ENCODE data around the gene OR51B5. TPM values are rescaled to one million over a fixed set of nuclear protein-coding genes. Genes with fewer than 3 reads are reported as not detected.
"Not testable (repeated sequence)": the region's sequence is repeated elsewhere in the genome, so short reads cannot be mapped to it uniquely, and the experiment has no call there.

OR51B5 gene
- total RNA-seq, 1 experiment from 2014 or later: not detected

GRCh38 chr11:5301846-5302245 lies 41.5 kb downstream of the OR51B5 start, which contains the start of gene OR51B4:
TSS of gene OR51B4 (minus strand) at chr11:5301946. CDS start at chr11:5301946, 0 bp downstream.
- CTCF ChIA-PET: interaction anchor here (0.6 kb wide), 1 partner anchor 11 kb away, joined by 3 read pairs; no protein-coding TSS in a partner anchor
- H3K4me1 Mint-ChIP-seq (ENCODE audit: insufficient read depth, unreplicated experiment): no peaks in the 10 kb centered on the region
- H3K9me3 Mint-ChIP-seq (ENCODE audit: unreplicated experiment): no peaks in the 10 kb centered on the region

GRCh38 chr11:5300251-5300650 lies 43.1 kb downstream of the OR51B5 start:
- no peak for TF ChIP-seq CTCF (IDR thresholded peaks at IDR 0.05; ENCODE audit: unreplicated experiment)
- CTCF ChIA-PET: interaction anchor here (0.5 to 1.2 kb wide), 4 partner anchors 8 to 674 kb away, joined by 3 read pairs; no protein-coding TSS in a partner anchor
- intact Hi-C loops (cut with micrococcal nuclease): no loop called here
- Mint-ChIP-seq H3K4me3 (ENCODE audit: unreplicated experiment) (no peak overlapping the region), H3K9me3 (ENCODE audit: unreplicated experiment) (no peaks in the 10 kb centered on the region), H3K27ac (ENCODE audit: low read depth, unreplicated experiment) (no peak overlapping the region), H3K36me3 (ENCODE audit: insufficient read depth, unreplicated experiment) (no peaks in the 10 kb centered on the region), H3K27me3 (ENCODE audit: insufficient read depth, unreplicated experiment) (peaks cover 80% of the 10 kb centered on the region), H3K4me1 (ENCODE audit: insufficient read depth, unreplicated experiment) (no peaks in the 10 kb centered on the region)
- BruUV-seq (replicated peaks): no TSS peak
- POLR2A ChIA-PET: no interaction called here
- DNase-seq (ENCODE audit: unreplicated experiment): no peak

More at GRCh38 chr11:5301846-5302245, 41.5 kb downstream of the OR51B5 start, which contains the start of gene OR51B4:
- intact Hi-C loops (cut with micrococcal nuclease): no loop called here
- peaks cover 66% of the 10 kb centered on the region for H3K27me3 Mint-ChIP-seq (ENCODE audit: insufficient read depth, unreplicated experiment)
- BruUV-seq (replicated peaks): no TSS peak
- no peak within 1 kb of the TSS for H3K4me3 Mint-ChIP-seq (ENCODE audit: unreplicated experiment)
- no peak for DNase-seq (ENCODE audit: unreplicated experiment)
- no peaks in the 10 kb centered on the region for H3K36me3 Mint-ChIP-seq (ENCODE audit: insufficient read depth, unreplicated experiment)
- H3K27ac Mint-ChIP-seq (ENCODE audit: low read depth, unreplicated experiment): no peak within 1 kb of the TSS
- POLR2A ChIA-PET: no interaction called here
- no peak for TF ChIP-seq CTCF (IDR thresholded peaks at IDR 0.05; ENCODE audit: unreplicated experiment)

GRCh38 chr11:5298451-5298850 lies 44.9 kb downstream of the OR51B5 start:
- ChIA-PET POLR2A (interaction anchor here (0.6 kb wide), 1 partner anchor 54 kb away, joined by 3 read pairs; no protein-coding TSS in a partner anchor), CTCF (interaction anchor here (0.5 to 0.6 kb wide), 3 partner anchors 10 to 870 kb away, joined by 3 to 4 read pairs (median 3); no protein-coding TSS in a partner anchor)
- Mint-ChIP-seq H3K27ac (ENCODE audit: low read depth, unreplicated experiment) (no peak overlapping the region), H3K4me1 (ENCODE audit: insufficient read depth, unreplicated experiment) (no peaks in the 10 kb centered on the region), H3K9me3 (ENCODE audit: unreplicated experiment) (no peaks in the 10 kb centered on the region), H3K36me3 (ENCODE audit: insufficient read depth, unreplicated experiment) (no peaks in the 10 kb centered on the region), H3K27me3 (ENCODE audit: insufficient read depth, unreplicated experiment) (peaks cover 73% of the 10 kb centered on the region), H3K4me3 (ENCODE audit: unreplicated experiment) (no peak overlapping the region)
- TF ChIP-seq CTCF (IDR thresholded peaks at IDR 0.05; ENCODE audit: unreplicated experiment): no peak
- no peak for DNase-seq (ENCODE audit: unreplicated experiment)
- no TSS peak for BruUV-seq (replicated peaks)
- intact Hi-C loops (cut with micrococcal nuclease): no loop called here

- DNase-seq (ENCODE audit: unreplicated experiment): no peak
- intact Hi-C loops (cut with micrococcal nuclease): no loop called here
- ChIA-PET POLR2A (interaction anchor here (0.6 kb wide), 1 partner anchor 55 kb away, joined by 3 read pairs; no protein-coding TSS in a partner anchor), CTCF (no interaction called here)
- Mint-ChIP-seq H3K36me3 (ENCODE audit: insufficient read depth, unreplicated experiment) (no peaks in the 10 kb centered on the region), H3K27me3 (ENCODE audit: insufficient read depth, unreplicated experiment) (peaks cover 73% of the 10 kb centered on the region), H3K4me1 (ENCODE audit: insufficient read depth, unreplicated experiment) (no peaks in the 10 kb centered on the region), H3K9me3 (ENCODE audit: unreplicated experiment) (no peaks in the 10 kb centered on the region), H3K27ac (ENCODE audit: low read depth, unreplicated experiment) (no peak overlapping the region), H3K4me3 (ENCODE audit: unreplicated experiment) (no peak overlapping the region)
- no peak for TF ChIP-seq CTCF (IDR thresholded peaks at IDR 0.05; ENCODE audit: unreplicated experiment)
- BruUV-seq (replicated peaks): no TSS peak
Observed at GRCh38 chr11:5297721-5298323, 45.5 kb downstream of the OR51B5 start.

- intact Hi-C loops (cut with micrococcal nuclease): loop anchor here (5.0 kb wide), 1 partner anchor 667 kb away; no protein-coding TSS in a partner anchor
- H3K27ac Mint-ChIP-seq (ENCODE audit: low read depth, unreplicated experiment); H3K9me3 Mint-ChIP-seq (ENCODE audit: unreplicated experiment); POLR2A ChIA-PET; H3K4me1 Mint-ChIP-seq (ENCODE audit: insufficient read depth, unreplicated experiment); H3K36me3 Mint-ChIP-seq (ENCODE audit: insufficient read depth, unreplicated experiment); H3K4me3 Mint-ChIP-seq (ENCODE audit: unreplicated experiment); BruUV-seq (replicated peaks); DNase-seq (ENCODE audit: unreplicated experiment): not testable (repeated sequence)
- CTCF ChIA-PET: interaction anchor here (0.6 to 1.1 kb wide), 2 partner anchors 9 to 169 kb away, joined by 3 read pairs; no protein-coding TSS in a partner anchor
- H3K27me3 Mint-ChIP-seq (ENCODE audit: insufficient read depth, unreplicated experiment): peaks cover 40% of the 10 kb centered on the region
Observed at GRCh38 chr11:5294342-5294995, 48.9 kb downstream of the OR51B5 start.
